Omental fat pad (tissue), 4 donors: ENCODE data around the gene NTRK3. TPM values are rescaled to one million over a fixed set of nuclear protein-coding genes. Genes with fewer than 3 reads are reported as not detected.

ENCODE experiments used
- ATAC-seq: fragments of 150-250 bp; one replicate; pipeline ENCODE4 v1.9.1; 2016; ENCODE audit warnings: mild to moderate bottlenecking, moderate library complexity; ENCODE audit not compliant: low FRiP score
- DNase-seq: peaks from one replicate; pipeline ENCODE4 v3.0.0-alpha.2; 2019; ENCODE audit warnings: low spot score
- CTCF ChIP-seq, 3 donors: fragments of 450-650 bp; IDR thresholded peaks; one replicate each; pipeline ENCODE4 v1.5.1; 2016 to 2017; ENCODE audit warnings: antibody characterized with exemption in 3 of 3, mild to moderate bottlenecking in 3 of 3, moderate library complexity in 2 of 3
- total RNA-seq, 4 donors: library from RNA; depleted of rRNA; stranded (reverse); fragments of >200 nt; gene quantifications; one replicate each; pipeline ENCODE4 v1.1.0, GENCODE V29; 2016

NTRK3 gene
- total RNA-seq, 4 donors from 2014 or later = 0.75 to 5.2 (median 3.6) TPM

GRCh38 chr15:88014454-88015160 lies 241.9 kb downstream of the NTRK3 start:
- ATAC-seq = no peak
- no peak for TF ChIP-seq CTCF (IDR thresholded peaks at IDR 0.05)

GRCh38 chr15:88013111-88013510 lies 243.4 kb downstream of the NTRK3 start:
- no peak for TF ChIP-seq CTCF (IDR thresholded peaks at IDR 0.05)
- DNase-seq (no peak), ATAC-seq (no peak)

More at GRCh38 chr15:88014454-88015160, 241.9 kb downstream of the NTRK3 start:
- no peak for DNase-seq

- DNase-seq (no peak), ATAC-seq (no peak)
- no peak for TF ChIP-seq CTCF (IDR thresholded peaks at IDR 0.05)
Measured at GRCh38 chr15:88012688-88013087, 243.9 kb downstream of the NTRK3 start.

GRCh38 chr15:88012233-88012632 lies 244.3 kb downstream of the NTRK3 start:
- DNase-seq = no peak
- no peak for TF ChIP-seq CTCF (IDR thresholded peaks at IDR 0.05)
- no peak for ATAC-seq

- TF ChIP-seq CTCF (IDR thresholded peaks at IDR 0.05) = no peak
- DNase-seq (no peak), ATAC-seq (no peak)
Measured at GRCh38 chr15:88011533-88011932, 245.0 kb downstream of the NTRK3 start.

- no peak for ATAC-seq
- TF ChIP-seq CTCF (IDR thresholded peaks at IDR 0.05) = no peak
- no peak for DNase-seq
Measured at GRCh38 chr15:88006146-88006545, 250.4 kb downstream of the NTRK3 start.

GRCh38 chr15:88004399-88004798 lies 252.1 kb downstream of the NTRK3 start:
- ATAC-seq (no peak), DNase-seq (no peak)
- no peak for TF ChIP-seq CTCF (IDR thresholded peaks at IDR 0.05)
